ENCODE data around the gene ATP2B3. TPM values are rescaled to one million over a fixed set of nuclear protein-coding genes. Genes with fewer than 3 reads are reported as not detected.

Gene ATP2B3
- total RNA-seq, 2 experiments from 2014 or later: not detected

- POLR2A ChIA-PET: no interaction called here
- H3K9me3 Mint-ChIP-seq (ENCODE audit: low read depth): peaks cover 2% of the 10 kb centered on the region
- intact Hi-C loops (cut with DNase I, micrococcal nuclease): no loop called here
- CTCF ChIA-PET: no interaction called here
- H3K27me3 Mint-ChIP-seq: peaks cover 2% of the 10 kb centered on the region
- no peak for ATAC-seq
- no peak overlapping the region for H3K27ac Mint-ChIP-seq
- DNase-seq: no peak
- no peak overlapping the region for H3K4me3 Mint-ChIP-seq
- H3K36me3 Mint-ChIP-seq (ENCODE audit: low read depth): no peaks in the 10 kb centered on the region
- no peaks in the 10 kb centered on the region for H3K4me1 Mint-ChIP-seq
These were observed 109.6 kb downstream of the ATP2B3 start for GRCh38 chrX:153626863-153627674.

DNA sequence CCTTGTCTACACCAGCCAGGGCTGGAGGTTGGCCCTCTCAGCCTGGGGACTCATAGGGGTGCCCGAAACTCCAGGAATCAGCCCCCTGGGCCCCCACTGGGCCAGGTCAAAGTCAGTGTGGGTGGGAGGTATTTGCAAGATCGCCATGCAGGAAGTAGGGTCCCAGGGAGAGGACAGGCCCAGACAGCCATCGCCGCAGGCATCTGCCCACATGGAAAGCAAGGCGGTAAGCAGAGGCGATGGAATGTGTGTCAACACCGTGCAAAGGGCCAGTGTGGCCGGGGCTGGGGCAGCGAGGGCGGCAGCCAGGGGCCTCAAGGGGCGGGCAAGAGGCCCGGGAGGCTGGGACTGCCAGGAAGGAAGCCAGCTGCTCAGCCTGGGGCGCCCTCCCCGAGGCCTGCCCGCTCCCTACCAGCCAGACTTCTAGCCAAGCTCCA lies 110.3 kb downstream of the ATP2B3 start:
- intact Hi-C loops (cut with DNase I, micrococcal nuclease): no loop called here
- Mint-ChIP-seq H3K4me3 (no peak overlapping the region), H3K4me1 (no peaks in the 10 kb centered on the region), H3K9me3 (ENCODE audit: low read depth) (peaks cover 2% of the 10 kb centered on the region), H3K27me3 (peaks cover 2% of the 10 kb centered on the region), H3K36me3 (ENCODE audit: low read depth) (no peaks in the 10 kb centered on the region), H3K27ac (no peak overlapping the region)
- ChIA-PET CTCF (no interaction called here), POLR2A (no interaction called here)
- DNase-seq: no peak
- no peak for ATAC-seq

- H3K9me3 Mint-ChIP-seq (ENCODE audit: low read depth): peaks cover 2% of the 10 kb centered on the region
- ChIA-PET POLR2A (no interaction called here), CTCF (no interaction called here)
- no peak overlapping the region for H3K27ac Mint-ChIP-seq
- ATAC-seq (no peak), DNase-seq (no peak)
- H3K4me1 Mint-ChIP-seq: no peaks in the 10 kb centered on the region
- no peak overlapping the region for H3K4me3 Mint-ChIP-seq
- H3K27me3 Mint-ChIP-seq: peaks cover 2% of the 10 kb centered on the region
- H3K36me3 Mint-ChIP-seq (ENCODE audit: low read depth): no peaks in the 10 kb centered on the region
- intact Hi-C loops (cut with DNase I, micrococcal nuclease): no loop called here
These were observed 110.7 kb downstream of the ATP2B3 start for GRCh38 chrX:153628129-153628528.

DNA sequence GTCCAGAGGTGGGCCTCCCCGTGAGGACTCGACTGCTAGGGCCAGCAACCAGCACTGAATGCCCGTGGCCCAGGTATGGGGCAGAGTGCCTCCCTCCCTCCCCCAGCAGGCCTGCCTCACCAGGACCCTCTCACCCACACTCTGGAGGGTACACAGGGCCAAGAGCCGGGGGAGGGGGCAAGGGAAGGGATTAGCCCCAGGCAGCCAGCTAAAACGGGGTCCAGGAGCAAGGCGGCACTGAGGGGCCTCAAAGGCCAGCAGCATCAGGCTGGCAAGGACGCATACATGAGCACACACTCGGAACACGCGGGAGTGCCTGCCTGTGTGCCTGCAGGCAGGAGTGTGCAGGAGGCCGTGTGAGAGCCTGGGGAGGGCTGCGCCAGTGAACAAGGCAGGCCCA lies 111.2 kb downstream of the ATP2B3 start:
- intact Hi-C loops (cut with DNase I, micrococcal nuclease): no loop called here
- no peaks in the 10 kb centered on the region for H3K4me1 Mint-ChIP-seq
- H3K27ac Mint-ChIP-seq: no peak overlapping the region
- CTCF ChIA-PET: no interaction called here
- ATAC-seq (no peak), DNase-seq (no peak)
- peaks cover 2% of the 10 kb centered on the region for H3K27me3 Mint-ChIP-seq
- H3K9me3 Mint-ChIP-seq (ENCODE audit: low read depth): peaks cover 2% of the 10 kb centered on the region
- H3K36me3 Mint-ChIP-seq (ENCODE audit: low read depth): no peaks in the 10 kb centered on the region
- H3K4me3 Mint-ChIP-seq: no peak overlapping the region
- POLR2A ChIA-PET: no interaction called here

DNA sequence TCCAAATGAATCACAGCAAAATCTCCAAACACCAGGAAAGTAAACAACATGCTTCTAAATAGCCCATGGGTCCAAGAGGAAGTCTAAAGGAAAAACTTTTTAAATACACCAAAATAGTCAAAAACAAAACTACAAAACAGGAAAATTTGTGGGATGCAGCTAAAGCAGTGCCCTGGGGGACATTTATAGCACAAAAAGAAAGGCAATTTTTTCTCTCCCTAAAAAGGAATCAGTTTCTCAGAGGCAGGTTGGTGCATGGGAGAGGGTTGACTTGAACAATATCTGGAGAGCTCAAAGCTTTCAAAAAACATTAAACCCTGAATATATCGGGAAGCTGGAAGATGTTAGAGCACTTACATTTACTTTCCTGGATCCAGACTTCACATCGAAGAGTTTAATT lies 113.9 kb downstream of the ATP2B3 start:
- peaks cover 2% of the 10 kb centered on the region for H3K27me3 Mint-ChIP-seq
- H3K4me1 Mint-ChIP-seq: no peaks in the 10 kb centered on the region
- ATAC-seq (no peak), DNase-seq (no peak)
- CTCF ChIA-PET: interaction anchor here (0.8 to 1.2 kb wide), 4 partner anchors 14 to 38 kb away, joined by 3 to 4 read pairs (median 3); no protein-coding TSS in a partner anchor
- no peaks in the 10 kb centered on the region for H3K36me3 Mint-ChIP-seq (ENCODE audit: low read depth)
- POLR2A ChIA-PET: no interaction called here
- intact Hi-C loops (cut with DNase I, micrococcal nuclease): no loop called here
- H3K27ac Mint-ChIP-seq: no peak overlapping the region
- H3K4me3 Mint-ChIP-seq: no peak overlapping the region
- H3K9me3 Mint-ChIP-seq (ENCODE audit: low read depth): peaks cover 2% of the 10 kb centered on the region

- H3K9me3 Mint-ChIP-seq (ENCODE audit: low read depth): peaks cover 2% of the 10 kb centered on the region
- H3K4me1 Mint-ChIP-seq: no peaks in the 10 kb centered on the region
- DNase-seq (no peak), ATAC-seq (no peak)
- no peak overlapping the region for H3K4me3 Mint-ChIP-seq
- ChIA-PET POLR2A (no interaction called here), CTCF (interaction anchor here (1.0 to 1.2 kb wide), 3 partner anchors 14 to 37 kb away, joined by 3 to 4 read pairs (median 3); no protein-coding TSS in a partner anchor)
- H3K27ac Mint-ChIP-seq: no peak overlapping the region
- peaks cover 2% of the 10 kb centered on the region for H3K27me3 Mint-ChIP-seq
- H3K36me3 Mint-ChIP-seq (ENCODE audit: low read depth): no peaks in the 10 kb centered on the region
- intact Hi-C loops (cut with DNase I, micrococcal nuclease): no loop called here
These were observed 114.6 kb downstream of the ATP2B3 start for GRCh38 chrX:153631907-153632594.

Other genes starting within 250 kb of the ATP2B3 start
- gene PNMA6F, start 195.9 kb upstream of the ATP2B3 start, total RNA-seq: not detected
- gene ZNF275, start 183.5 kb upstream of the ATP2B3 start, total RNA-seq: 10 to 100 TPM; 11.5 to 13.4 TPM
- not detected for gene PNMA6E, start 116.3 kb upstream of the ATP2B3 start, total RNA-seq
- gene ZFP92, start 106.2 kb upstream of the ATP2B3 start, total RNA-seq: under 1 TPM; 0.98 TPM
- gene TREX2, start 71.6 kb upstream of the ATP2B3 start, total RNA-seq: 1 to 10 TPM in 1 of 2 experiments, under 1 TPM in 1; 0.91 to 1.1 TPM
- gene HAUS7, start 47.1 kb upstream of the ATP2B3 start, total RNA-seq: 10 to 100 TPM; 41.9 to 70.0 TPM
- not detected for gene BGN, start 22.7 kb upstream of the ATP2B3 start, total RNA-seq
- 10 to 100 TPM; 13.9 to 14.7 TPM for gene CCNQ, start 81.5 kb downstream of the ATP2B3 start, total RNA-seq
- under 1 TPM; 0.12 to 0.14 TPM for gene DUSP9, start 129.6 kb downstream of the ATP2B3 start, total RNA-seq
- gene PNCK, start 156.2 kb downstream of the ATP2B3 start, total RNA-seq: under 1 TPM; 0.30 to 0.71 TPM
- under 1 TPM; 0.39 to 0.58 TPM for gene SLC6A8, start 170.3 kb downstream of the ATP2B3 start, total RNA-seq
- gene BCAP31, start 206.7 kb downstream of the ATP2B3 start, total RNA-seq: 100 to 1,000 TPM in 1 of 2 experiments, 10 to 100 TPM in 1; 78.0 to 106 TPM
- 1 to 10 TPM; 4.5 to 4.8 TPM for gene ABCD1, start 207.2 kb downstream of the ATP2B3 start, total RNA-seq
- gene PLXNB3, start 246.6 kb downstream of the ATP2B3 start, total RNA-seq: 1 to 10 TPM; 1.6 to 2.4 TPM

All from activated CD4-positive, alpha-beta T cell treated with anti-CD3 and anti-CD28 coated beads for 36 hours (primary cell).